ENCODE data around the gene NPHP1.
"Not testable (repeated sequence)": the region's sequence is repeated elsewhere in the genome, so short reads cannot be mapped to it uniquely, and the experiment has no call there.

The NPHP1 gene

GRCh38 chr2:110205660-110206455 is 1.0 kb upstream of the NPHP1 start:
- H3K27ac ChIP-seq: peak overlapping the region; percentile 21
- peak; percentile 24 for DNase-seq (ENCODE audit: low read depth, low spot score)

GRCh38 chr2:110198016-110198415 is 6.8 kb downstream of the NPHP1 start:
- no peak overlapping the region for H3K27ac ChIP-seq
- DNase-seq (ENCODE audit: low read depth, low spot score): no peak

GRCh38 chr2:110197452-110197851 is 7.4 kb downstream of the NPHP1 start:
- DNase-seq (ENCODE audit: low read depth, low spot score): no peak
- H3K27ac ChIP-seq: no peak overlapping the region

- not testable (repeated sequence) for DNase-seq (ENCODE audit: low read depth, low spot score); H3K27ac ChIP-seq
Observed at GRCh38 chr2:110190169-110190568, 14.6 kb downstream of the NPHP1 start.

DNA sequence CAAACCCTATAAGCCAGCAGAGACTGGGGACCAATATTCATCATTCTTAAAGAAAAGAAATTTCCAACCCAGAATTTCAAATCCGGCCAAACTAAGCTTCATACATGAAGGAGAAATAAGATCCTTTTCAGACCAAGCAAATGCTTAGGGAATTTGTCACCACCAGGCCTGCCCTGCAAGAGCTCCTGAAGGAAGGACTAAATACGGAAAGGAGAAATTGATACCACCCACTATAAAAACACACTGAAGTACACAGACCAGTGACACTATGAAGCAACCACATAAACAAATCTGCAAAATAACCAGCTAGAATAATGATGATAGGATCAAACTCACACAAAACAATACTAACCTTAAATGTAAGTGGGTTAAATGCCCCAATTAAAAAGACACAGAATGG is 22.4 kb downstream of the NPHP1 start:
- H3K27ac ChIP-seq: no peak overlapping the region
- no peak for DNase-seq (ENCODE audit: low read depth, low spot score)

DNA sequence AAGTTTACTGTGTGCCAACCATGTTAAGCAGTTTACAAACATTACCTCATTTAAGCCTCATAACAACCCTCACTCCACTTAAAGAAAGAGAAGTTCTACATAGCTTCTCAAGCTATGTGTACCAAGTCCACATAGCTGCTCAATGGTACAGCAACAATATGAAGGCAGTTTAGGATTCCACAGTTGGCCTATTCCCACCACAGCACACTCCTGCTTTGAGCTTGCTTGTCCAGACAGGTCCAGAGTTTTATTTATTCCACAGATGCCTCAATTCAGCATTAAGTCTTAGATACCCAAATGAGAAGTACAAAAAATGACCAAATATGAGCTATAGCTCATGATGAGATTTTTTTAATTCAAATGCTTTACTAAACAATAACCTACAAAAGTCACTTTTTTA is 24.8 kb downstream of the NPHP1 start:
- no peak for DNase-seq (ENCODE audit: low read depth, low spot score)
- no peak overlapping the region for H3K27ac ChIP-seq

DNA sequence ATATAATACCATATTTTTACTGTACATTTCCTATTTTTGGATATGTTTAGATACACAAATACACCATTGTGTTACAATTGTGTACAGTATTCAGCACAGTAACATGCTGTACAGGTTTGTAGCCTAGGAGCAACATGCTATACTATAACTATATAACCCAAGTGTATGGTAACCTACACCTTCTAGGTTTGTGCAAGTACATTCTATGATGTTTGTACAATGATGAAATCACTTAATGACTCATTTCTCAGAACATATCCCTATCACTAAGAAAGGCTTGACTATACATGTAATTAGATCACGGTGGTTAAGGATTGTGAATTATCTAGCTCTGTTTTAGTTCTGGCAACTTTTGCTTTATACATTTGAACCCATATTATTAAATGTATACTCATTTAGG is 31.3 kb downstream of the NPHP1 start:
- H3K27ac ChIP-seq: peak overlapping the region; percentile 36
- DNase-seq (ENCODE audit: low read depth, low spot score): peak; percentile 53

DNA sequence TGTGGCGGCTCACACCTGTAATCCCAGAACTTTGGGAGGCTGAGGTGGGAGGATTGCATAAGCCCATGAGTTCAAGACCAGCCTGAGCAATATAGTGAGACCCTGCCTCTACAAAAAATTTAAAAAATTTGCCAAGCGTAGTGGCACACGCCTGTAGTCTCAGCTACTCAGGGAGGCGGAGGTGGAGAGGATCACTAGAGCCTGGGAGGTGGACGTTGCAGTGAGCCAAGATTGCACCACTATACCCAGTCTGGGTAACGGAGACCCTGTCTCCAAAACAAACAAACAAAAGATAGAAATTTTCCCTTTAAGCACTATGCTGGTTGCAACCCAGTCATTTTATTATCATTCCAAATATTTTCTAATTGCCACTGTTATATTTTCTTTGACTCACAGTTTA is 32.3 kb downstream of the NPHP1 start:
- no peak for DNase-seq (ENCODE audit: low read depth, low spot score)
- no peak overlapping the region for H3K27ac ChIP-seq

- H3K27ac ChIP-seq: no peak overlapping the region
- no peak for DNase-seq (ENCODE audit: low read depth, low spot score)
Observed at GRCh38 chr2:110170102-110170501, 34.7 kb downstream of the NPHP1 start.

DNA sequence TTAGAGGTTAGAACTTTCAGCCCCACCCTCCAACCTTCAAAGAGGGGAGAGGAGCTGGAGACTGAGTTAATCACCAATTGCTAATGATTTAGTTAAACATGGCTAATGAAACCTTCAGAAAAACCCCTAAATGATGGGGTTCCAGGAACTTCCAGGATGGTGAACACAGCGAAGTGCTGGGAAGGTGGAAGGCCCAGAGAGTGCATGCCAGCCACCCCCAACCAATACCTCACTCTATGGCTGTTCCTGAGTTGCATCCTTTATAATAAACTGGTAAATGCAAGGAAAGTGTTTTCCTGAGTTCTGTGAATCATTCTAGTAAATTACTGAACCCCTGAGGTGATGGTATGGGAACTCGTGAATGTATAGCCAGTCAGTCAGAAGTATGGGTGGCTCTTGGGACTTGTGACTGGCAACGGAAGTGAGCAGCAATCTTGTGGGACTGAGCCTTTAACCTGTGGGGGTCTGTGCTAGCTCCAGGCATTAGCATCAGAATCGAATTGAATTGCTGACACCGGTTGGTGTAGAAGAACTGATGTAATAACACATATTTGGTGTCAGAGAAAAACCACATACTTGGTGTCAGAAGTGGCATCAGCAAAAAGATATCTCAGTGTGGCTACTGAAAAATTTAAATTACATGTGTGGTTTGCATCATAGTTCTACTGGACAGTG is 37.4 kb downstream of the NPHP1 start:
- DNase-seq (ENCODE audit: low read depth, low spot score): no peak
- H3K27ac ChIP-seq: no peak overlapping the region

DNA sequence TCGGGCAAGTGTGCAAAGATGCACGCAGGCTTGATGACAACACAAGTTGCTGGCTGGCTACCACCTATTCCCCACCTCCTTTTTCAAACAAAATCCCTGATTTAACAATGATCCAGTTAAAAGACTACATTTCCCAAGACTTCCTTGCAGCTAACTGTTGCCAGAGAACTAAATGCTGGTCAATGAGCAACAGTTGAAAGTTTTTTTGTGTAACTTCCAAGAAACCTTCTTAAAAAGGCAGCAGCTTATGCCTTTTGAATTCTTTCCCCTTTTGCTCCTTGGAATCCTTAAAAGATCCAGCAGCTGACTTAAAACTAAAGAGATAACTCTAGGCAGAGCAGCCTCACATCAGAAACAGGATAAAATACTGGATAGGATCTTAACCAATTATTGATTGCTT is 38.5 kb downstream of the NPHP1 start:
- H3K27ac ChIP-seq: no peak overlapping the region
- DNase-seq (ENCODE audit: low read depth, low spot score): no peak

DNA sequence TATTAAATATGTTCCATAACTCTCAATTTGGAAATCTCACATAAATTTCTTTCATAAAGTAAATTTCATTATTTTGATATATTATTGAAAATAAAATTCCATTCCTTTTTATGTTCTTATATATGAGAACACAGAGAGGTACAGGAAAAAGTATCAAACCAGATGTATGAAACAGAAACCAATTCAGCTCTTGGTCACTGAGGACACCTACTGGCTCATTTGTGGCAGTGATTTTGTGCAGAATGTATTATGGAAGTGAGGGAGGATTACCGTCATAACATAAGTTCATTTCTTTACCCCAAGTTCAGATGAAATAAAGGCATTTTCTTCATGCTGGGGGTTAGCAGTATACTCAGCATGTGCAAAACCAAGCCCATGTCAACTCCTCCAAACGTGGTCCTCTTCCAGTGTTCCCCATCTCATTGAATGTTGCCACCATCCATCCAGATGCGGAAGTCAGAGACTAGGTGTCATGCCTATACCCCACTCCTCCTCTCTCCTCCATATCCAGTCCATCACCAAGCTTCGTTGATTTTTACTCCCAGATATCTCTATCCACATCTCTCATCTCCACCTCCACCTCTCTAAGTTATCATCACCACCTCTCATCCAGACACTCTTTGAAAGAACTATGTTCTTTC is 47.5 kb downstream of the NPHP1 start:
- DNase-seq (ENCODE audit: low read depth, low spot score): no peak
- peak overlapping the region; percentile 78 for H3K27ac ChIP-seq

DNA sequence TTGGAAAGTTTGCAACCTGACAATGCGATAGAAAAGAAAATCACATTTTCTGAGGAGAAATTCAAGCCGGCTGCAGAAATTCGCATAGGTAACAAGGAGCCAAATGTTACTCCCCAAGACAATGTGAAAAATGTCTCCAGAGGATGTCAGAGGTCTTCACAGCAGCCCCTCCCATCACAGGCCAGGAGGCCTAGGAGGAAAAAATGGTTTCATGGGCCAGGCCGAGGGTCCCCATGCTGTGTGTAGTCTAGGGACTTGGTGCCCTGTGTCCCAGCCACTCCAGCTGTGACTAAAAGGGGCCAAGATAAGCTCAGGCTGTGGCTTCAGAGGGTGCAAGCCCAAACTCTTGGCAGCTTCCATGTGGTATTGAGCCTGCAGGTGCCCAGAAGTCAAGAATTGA is 50.0 kb downstream of the NPHP1 start:
- not testable (repeated sequence) for DNase-seq (ENCODE audit: low read depth, low spot score)
- H3K27ac ChIP-seq: peak overlapping the region; percentile 64

DNA sequence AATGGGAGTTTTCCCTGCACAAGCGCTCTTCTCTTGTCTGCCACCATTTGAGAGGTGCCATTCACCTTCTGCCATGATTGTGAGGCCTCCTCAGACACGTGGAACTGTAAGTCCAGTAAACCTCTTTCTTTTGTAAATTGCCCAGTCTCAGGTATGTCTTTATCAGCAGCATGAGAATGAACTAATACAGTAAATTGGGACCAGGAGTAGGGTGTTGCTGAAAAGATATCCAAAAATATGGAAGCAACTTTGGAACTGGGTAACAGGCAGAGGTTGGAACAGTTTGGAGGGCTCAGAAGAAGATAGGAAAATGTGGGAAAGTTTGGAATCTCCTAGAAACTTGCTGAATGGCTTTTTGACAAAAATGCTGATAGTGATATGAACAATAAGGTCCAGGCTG is 50.6 kb downstream of the NPHP1 start:
- H3K27ac ChIP-seq: peak overlapping the region; percentile 64
- not testable (repeated sequence) for DNase-seq (ENCODE audit: low read depth, low spot score)

DNA sequence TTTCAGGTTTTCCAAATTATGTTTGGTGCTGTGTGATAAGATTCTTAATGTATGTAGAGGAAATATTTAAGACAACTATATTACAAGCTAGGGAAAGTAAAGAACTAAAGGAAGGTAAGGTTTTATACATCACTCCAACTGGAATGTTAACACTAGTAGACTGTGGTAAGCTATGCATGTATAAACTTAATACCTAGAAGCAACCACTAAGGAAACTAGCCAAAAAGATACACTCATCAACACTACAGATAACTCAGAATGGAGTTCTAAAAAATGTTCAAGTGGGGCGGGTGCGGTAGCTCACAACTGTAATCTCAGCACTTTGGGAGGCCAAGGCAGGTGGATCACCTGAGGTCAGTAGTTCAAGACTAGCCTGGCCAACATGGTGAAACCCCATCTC is 51.4 kb downstream of the NPHP1 start:
- DNase-seq (ENCODE audit: low read depth, low spot score): peak; percentile 48
- peak overlapping the region; percentile 64 for H3K27ac ChIP-seq

GRCh38 chr2:110152943-110153342 is 51.9 kb downstream of the NPHP1 start:
- no peak for DNase-seq (ENCODE audit: low read depth, low spot score)
- peak overlapping the region; percentile 64 for H3K27ac ChIP-seq

DNA sequence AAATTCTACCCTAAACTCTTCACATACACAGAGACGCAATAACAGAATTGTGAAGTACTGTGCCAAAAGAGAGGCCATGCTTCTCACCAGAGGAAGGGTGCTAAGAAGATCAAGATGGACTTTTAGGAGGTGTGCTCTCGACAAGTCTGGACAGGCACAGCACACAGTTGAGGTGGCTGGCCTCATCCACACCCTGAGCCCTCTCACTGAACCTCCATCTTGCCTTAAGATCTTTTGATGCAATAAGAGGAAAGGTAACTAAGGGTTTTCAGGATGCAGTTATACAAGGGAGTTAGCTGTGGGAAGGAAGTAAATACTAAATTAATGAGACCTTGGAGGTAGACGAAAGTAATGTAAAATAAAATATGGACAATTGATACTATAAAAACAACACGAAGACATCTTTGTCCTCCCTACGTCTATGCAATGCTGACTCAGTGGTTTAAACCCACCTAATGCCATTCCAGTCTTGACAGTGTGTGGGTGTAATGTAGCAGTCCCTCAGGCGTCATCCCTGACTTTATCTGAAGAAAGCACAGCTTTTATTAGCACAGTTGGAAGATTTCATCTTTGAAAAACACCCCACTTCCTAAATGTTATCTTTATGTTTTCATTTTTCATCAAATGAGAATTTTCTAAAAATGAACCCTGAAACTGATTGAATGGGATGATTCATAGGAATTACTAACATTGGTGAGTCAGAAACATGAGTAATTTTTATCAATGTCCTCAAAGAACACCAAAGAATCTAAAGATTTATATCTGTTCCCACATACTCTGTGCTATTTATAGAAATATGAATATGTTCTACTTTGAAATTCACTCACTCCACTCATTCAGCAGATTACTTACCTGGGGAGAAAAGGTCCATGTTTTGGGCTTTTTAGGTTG is 55.2 kb downstream of the NPHP1 start:
- peak overlapping the region; percentile 91 for H3K27ac ChIP-seq
- DNase-seq (ENCODE audit: low read depth, low spot score): peak; percentile 73

- DNase-seq (ENCODE audit: low read depth, low spot score): no peak
- no peak overlapping the region for H3K27ac ChIP-seq
Observed at GRCh38 chr2:110146945-110147332, 57.9 kb downstream of the NPHP1 start.

DNA sequence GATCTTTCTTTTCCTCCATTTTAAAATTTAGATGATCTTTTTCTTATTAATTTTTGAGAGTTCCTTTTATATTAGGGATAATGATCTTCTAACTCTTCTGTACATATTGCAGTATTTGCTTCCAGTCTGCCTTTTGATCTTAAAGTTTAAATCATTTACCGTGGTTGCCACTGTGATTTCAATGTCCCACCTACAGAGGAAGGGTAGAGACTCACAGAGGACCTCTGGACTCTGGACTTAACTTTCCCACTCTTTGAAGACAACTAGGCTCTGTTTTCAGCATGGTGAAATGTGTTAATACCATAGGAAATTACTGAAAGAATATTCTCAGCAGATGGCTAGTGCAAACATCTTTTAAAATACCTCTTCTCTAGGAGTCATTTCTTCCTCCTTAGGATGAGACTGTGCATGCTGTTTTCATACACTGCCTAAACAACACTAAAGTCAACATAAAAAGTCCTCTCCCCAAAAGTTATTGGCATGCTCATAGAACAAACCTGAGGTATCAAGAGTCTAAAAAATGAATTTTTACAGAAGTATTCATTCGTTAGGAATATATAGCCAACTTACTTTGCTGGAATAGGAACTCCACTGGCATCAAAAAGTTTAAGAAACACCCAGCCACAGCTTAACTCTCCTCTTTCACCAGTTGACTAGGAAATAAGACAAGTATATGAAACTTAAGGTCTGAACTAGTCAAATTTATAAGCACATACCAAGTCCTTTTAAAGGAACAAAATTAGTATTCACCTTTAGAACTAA is 58.4 kb downstream of the NPHP1 start:
- DNase-seq (ENCODE audit: low read depth, low spot score): no peak
- no peak overlapping the region for H3K27ac ChIP-seq

DNA sequence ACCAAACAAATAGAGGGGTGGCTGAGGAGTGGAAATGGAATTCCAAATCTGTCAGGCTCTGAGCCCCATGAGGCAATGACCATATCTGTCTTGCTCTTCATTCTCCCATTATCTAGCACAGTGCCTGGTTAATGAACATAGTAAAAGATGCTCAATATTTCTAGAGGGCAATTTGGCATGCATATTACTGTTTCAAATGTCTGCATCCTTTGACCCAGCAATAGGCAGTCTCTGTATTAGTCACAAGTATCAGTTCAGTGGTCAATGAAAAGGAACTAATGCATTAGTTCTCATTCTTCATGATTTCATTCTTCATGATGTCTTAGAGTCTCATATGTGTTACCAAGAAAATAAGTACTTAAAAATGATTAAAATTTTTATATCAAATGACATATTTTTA is 60.8 kb downstream of the NPHP1 start:
- DNase-seq (ENCODE audit: low read depth, low spot score): no peak
- H3K27ac ChIP-seq: no peak overlapping the region
